Measurements from ENCODE around the gene NXPH1. TPM values are rescaled to one million over a fixed set of nuclear protein-coding genes. Genes with fewer than 3 reads are reported as not detected.

The NXPH1 gene
- total RNA-seq, 1 donor from 2014 or later = 0.32 TPM

DNA sequence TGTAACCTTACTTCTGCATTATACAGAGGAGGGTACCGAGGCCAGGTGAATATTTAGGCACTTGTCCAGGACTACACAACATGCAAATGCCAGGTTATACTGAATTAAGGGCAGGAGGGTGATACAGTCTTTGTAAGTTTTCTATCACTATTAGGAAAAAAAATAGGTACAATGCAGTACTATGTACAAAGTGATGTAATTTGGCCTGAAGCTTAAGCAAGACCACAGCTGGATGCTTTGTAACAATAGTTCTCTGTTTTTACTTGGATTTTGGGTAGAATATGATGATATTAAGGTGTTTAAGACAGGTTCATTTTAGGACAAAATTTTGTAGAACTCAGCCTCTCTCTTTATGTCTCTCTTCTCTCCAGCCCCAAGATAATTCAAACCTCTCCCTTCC is 2.8 kb upstream of the NXPH1 start:
- H3K4me1 ChIP-seq = no peaks in the 10 kb centered on the region
- H3K36me3 ChIP-seq = no peaks in the 10 kb centered on the region
- no peak overlapping the region for H3K27ac ChIP-seq
- H3K4me3 ChIP-seq = no peak overlapping the region
- H3K27me3 ChIP-seq = peaks cover 15% of the 10 kb centered on the region
- no peak for DNase-seq (ENCODE audit: low spot score in 2 of 2)
- TF ChIP-seq, protein P1, sequence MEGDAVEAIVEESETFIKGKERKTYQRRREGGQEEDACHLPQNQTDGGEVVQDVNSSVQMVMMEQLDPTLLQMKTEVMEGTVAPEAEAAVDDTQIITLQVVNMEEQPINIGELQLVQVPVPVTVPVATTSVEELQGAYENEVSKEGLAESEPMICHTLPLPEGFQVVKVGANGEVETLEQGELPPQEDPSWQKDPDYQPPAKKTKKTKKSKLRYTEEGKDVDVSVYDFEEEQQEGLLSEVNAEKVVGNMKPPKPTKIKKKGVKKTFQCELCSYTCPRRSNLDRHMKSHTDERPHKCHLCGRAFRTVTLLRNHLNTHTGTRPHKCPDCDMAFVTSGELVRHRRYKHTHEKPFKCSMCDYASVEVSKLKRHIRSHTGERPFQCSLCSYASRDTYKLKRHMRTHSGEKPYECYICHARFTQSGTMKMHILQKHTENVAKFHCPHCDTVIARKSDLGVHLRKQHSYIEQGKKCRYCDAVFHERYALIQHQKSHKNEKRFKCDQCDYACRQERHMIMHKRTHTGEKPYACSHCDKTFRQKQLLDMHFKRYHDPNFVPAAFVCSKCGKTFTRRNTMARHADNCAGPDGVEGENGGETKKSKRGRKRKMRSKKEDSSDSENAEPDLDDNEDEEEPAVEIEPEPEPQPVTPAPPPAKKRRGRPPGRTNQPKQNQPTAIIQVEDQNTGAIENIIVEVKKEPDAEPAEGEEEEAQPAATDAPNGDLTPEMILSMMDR (IDR thresholded peaks at IDR 0.05) = no peak
- no peaks in the 10 kb centered on the region for H3K9me3 ChIP-seq
- intact Hi-C loops (cut with DNase I) = no loop called here

DNA sequence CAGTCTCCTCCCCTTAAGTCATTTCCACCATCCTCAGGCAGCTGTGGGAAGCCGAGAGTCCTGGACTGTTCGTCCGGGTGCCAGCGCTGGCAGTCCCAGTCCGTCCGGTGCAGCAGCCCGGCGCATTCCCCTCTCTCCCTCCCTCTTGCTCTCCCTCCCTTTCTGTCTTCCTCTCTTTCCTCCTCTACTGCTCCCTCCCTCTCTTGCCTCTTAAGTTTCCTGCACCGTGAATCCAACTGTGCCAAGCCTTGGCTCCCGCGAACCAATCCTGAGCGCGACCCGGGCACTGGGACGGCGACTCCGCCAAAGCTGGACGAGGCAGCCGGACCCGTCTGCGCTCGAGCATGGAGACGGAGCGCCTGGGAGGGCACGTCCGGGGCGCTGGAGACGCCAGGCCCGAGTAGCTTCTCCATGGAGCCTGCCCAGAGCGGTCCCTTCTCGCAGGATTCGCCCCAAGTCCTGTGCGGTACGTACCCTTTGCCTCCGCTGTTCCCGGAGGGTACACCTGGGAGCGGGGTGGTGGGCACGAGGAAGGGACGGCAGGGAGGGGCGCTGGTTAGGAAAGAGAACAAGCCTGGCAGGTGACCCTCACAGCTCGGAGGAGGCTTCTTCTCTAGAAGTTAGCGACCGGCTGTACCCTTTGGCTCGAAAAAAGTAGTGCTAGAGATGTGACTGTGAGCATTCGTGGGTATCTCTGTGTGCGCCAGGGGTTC is 1.0 kb downstream of the NXPH1 start:
- H3K4me3 ChIP-seq = peak overlapping the region in 1 of 2 donors; percentile 40
- no peaks in the 10 kb centered on the region for H3K36me3 ChIP-seq
- H3K27ac ChIP-seq = no peak overlapping the region
- TF ChIP-seq, protein P1 (IDR thresholded peaks at IDR 0.05) = no peak
- H3K9me3 ChIP-seq = no peaks in the 10 kb centered on the region
- intact Hi-C loops (cut with DNase I) = no loop called here
- no peak for DNase-seq (ENCODE audit: low spot score in 2 of 2)
- peaks cover 16% of the 10 kb centered on the region for H3K27me3 ChIP-seq
- H3K4me1 ChIP-seq = no peaks in the 10 kb centered on the region

DNA sequence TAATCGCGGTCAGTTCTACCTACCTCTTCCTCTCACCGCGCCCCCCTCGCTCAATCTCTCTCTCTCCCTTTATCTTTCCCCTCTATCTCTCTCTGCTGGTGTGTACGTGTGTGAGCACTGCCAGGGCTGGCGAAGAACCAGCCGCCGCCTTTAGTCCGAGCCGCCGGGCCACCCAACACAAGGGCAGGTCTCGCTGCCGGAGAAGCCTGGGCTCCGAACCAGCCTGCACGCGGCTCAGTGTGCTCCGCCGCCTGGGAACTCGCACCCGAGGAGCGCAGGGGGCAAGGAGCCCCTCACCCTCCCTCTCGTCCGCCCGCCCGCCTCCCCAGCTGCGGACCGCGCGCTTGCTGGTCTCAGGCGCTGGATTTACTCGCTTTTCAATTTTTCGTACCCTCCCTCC is 1.7 kb downstream of the NXPH1 start:
- H3K36me3 ChIP-seq = no peaks in the 10 kb centered on the region
- no peak overlapping the region for H3K27ac ChIP-seq
- H3K4me3 ChIP-seq = peak overlapping the region in 1 of 2 donors; percentile 40
- TF ChIP-seq, protein P1 (IDR thresholded peaks at IDR 0.05) = no peak
- no peaks in the 10 kb centered on the region for H3K4me1 ChIP-seq
- DNase-seq (ENCODE audit: low spot score in 2 of 2) = no peak
- intact Hi-C loops (cut with DNase I) = no loop called here
- H3K9me3 ChIP-seq = no peaks in the 10 kb centered on the region
- peaks cover 16% of the 10 kb centered on the region for H3K27me3 ChIP-seq

DNA sequence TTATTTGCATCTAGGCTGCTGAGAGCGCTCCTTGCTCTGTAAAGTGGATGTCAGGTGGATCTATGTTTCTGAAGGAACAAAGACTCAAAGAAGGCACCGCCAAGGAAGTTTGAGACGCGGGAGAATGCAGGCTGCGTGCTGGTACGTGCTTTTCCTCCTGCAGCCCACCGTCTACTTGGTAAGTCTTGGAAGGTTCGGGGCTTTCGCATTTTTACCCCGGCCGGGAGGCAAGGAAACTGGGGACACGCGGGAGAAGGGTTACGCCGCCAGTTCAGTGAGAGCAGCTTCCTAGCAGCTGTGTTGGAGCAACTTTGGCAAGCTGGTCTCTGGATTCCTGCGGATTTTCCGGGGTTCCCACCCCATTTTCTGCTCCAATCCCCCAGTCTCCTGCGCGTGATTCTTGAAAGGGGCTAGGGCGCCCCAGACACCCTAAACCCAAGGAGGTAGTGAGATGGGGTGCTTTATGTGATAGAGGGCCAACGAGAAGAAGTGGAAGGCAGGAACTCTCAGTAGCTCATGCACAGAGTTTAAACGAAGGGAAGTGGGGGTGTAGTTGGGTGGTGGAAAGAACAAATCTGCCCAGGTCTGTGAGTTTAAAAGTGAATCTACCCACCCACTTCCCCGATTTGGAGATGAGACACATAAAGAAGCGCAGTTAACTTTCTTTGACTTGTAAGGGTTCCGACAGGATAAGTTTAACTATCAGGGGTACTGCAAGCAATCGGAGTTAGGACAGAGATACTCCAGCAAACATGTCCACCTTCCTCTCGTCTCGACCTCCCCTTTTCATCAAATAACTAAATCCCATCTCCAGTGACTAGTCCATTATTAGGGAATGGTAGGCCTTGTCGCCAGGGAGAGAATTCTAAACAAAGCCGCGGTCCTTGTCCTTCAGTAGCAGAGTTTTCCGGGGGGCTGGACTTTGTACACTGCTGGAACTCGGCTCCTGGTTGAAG is 2.5 kb downstream of the NXPH1 start:
- Histone ChIP-seq H3K27ac (no peak overlapping the region), H3K4me3 (no peak overlapping the region), H3K9me3 (no peaks in the 10 kb centered on the region), H3K4me1 (no peaks in the 10 kb centered on the region), H3K27me3 (peaks cover 16% of the 10 kb centered on the region), H3K36me3 (no peaks in the 10 kb centered on the region)
- DNase-seq (ENCODE audit: low spot score in 2 of 2) = no peak
- TF ChIP-seq, protein P1 (IDR thresholded peaks at IDR 0.05) = no peak
- intact Hi-C loops (cut with DNase I) = no loop called here

DNA sequence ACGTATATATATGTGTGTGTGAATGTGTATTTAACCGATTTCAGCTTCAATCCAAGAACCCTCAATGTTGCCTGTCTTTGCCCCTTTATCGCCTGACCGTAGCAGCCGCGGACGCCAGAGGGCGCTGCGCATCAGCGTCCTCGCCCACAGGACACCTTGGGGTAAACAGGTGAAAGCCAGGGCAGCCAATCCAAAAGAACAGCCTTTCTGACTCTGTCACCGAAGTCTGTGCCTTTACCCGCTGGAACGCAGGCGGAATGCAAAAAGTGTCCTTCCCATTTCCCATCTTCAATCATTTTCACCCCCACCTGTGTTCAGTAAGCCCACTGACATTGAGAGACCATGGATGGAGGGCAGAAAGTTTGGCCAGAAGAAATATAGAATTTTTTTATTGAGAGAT is 3.6 kb downstream of the NXPH1 start:
- TF ChIP-seq, protein P1 (IDR thresholded peaks at IDR 0.05) = no peak
- peaks cover 19% of the 10 kb centered on the region for H3K27me3 ChIP-seq
- no peaks in the 10 kb centered on the region for H3K9me3 ChIP-seq
- H3K4me3 ChIP-seq = no peak overlapping the region
- DNase-seq (ENCODE audit: low spot score in 2 of 2) = no peak
- H3K27ac ChIP-seq = no peak overlapping the region
- intact Hi-C loops (cut with DNase I) = no loop called here
- H3K4me1 ChIP-seq = no peaks in the 10 kb centered on the region
- H3K36me3 ChIP-seq = no peaks in the 10 kb centered on the region

All from ascending aorta (tissue), 2 donors.